ENCODE data around the gene MYO1E. TPM values are rescaled to one million over a fixed set of nuclear protein-coding genes. Genes with fewer than 3 reads are reported as not detected.
"Not testable (repeated sequence)": the region's sequence is repeated elsewhere in the genome, so short reads cannot be mapped to it uniquely, and the experiment has no call there.

Gene MYO1E
- total RNA-seq, result 29.9 TPM
- long read RNA-seq, full-length matches to known transcripts, result 2 of 10 reads
- long read RNA-seq, partial matches to known transcripts, result 5 of 10 reads
- long read RNA-seq, other reads (novel, unspliced or antisense), result 3 of 10 reads

GRCh38 chr15:59372352-59373211, at the start of gene MYO1E:
MYO1E (minus strand) TSS chr15:59372871; CDS start chr15:59372500, 371 bp downstream.
- DNase-seq, result peak; percentile 88
- peak; percentile 96 for ATAC-seq (ENCODE audit: poor library complexity)
- intact Hi-C loops (cut with DNase I), result loop anchor here (5.0 kb wide), 1 partner anchor 120 kb away; no protein-coding TSS in a partner anchor

- ATAC-seq (ENCODE audit: poor library complexity) (no peak), DNase-seq (no peak)
Measured at GRCh38 chr15:59420986-59421618, 48.4 kb upstream of the MYO1E start.

GRCh38 chr15:59420108-59420507, 47.4 kb upstream of the MYO1E start:
- intact Hi-C loops (cut with DNase I), result no loop called here
- DNase-seq (no peak), ATAC-seq (ENCODE audit: poor library complexity) (no peak)

More at GRCh38 chr15:59420986-59421618, 48.4 kb upstream of the MYO1E start:
- intact Hi-C loops (cut with DNase I), result no loop called here

- intact Hi-C loops (cut with DNase I), result no loop called here
- no peak for DNase-seq
- no peak for ATAC-seq (ENCODE audit: poor library complexity)
Measured at GRCh38 chr15:59419170-59419569, 46.5 kb upstream of the MYO1E start.

- no peak for ATAC-seq (ENCODE audit: poor library complexity)
- intact Hi-C loops (cut with DNase I), result no loop called here
- DNase-seq, result no peak
Measured at GRCh38 chr15:59416816-59417215, 44.1 kb upstream of the MYO1E start.

GRCh38 chr15:59413577-59413976, 40.9 kb upstream of the MYO1E start:
- ATAC-seq (ENCODE audit: poor library complexity), result no peak
- intact Hi-C loops (cut with DNase I), result no loop called here
- DNase-seq, result no peak

- no peak for DNase-seq
- no peak for ATAC-seq (ENCODE audit: poor library complexity)
- intact Hi-C loops (cut with DNase I), result no loop called here
Measured at GRCh38 chr15:59410391-59410896, 37.8 kb upstream of the MYO1E start.

GRCh38 chr15:59407946-59408345, 35.3 kb upstream of the MYO1E start:
- ATAC-seq (ENCODE audit: poor library complexity), result no peak

GRCh38 chr15:59406446-59406845, 33.8 kb upstream of the MYO1E start:
- ATAC-seq (ENCODE audit: poor library complexity) (no peak), DNase-seq (no peak)
- intact Hi-C loops (cut with DNase I), result no loop called here

More at GRCh38 chr15:59407946-59408345, 35.3 kb upstream of the MYO1E start:
- no peak for DNase-seq
- intact Hi-C loops (cut with DNase I), result no loop called here

GRCh38 chr15:59405079-59405478, 32.4 kb upstream of the MYO1E start:
- intact Hi-C loops (cut with DNase I), result no loop called here
- DNase-seq (no peak), ATAC-seq (ENCODE audit: poor library complexity) (no peak)

GRCh38 chr15:59401824-59402569, 29.3 kb upstream of the MYO1E start:
- DNase-seq, result no peak
- intact Hi-C loops (cut with DNase I), result no loop called here
- ATAC-seq (ENCODE audit: poor library complexity), result no peak

GRCh38 chr15:59401051-59401823, 28.6 kb upstream of the MYO1E start:
- ATAC-seq (ENCODE audit: poor library complexity); DNase-seq; intact Hi-C loops (cut with DNase I): not testable (repeated sequence)

- ATAC-seq (ENCODE audit: poor library complexity) (no peak), DNase-seq (no peak)
- intact Hi-C loops (cut with DNase I), result no loop called here
Measured at GRCh38 chr15:59400103-59400813, 27.6 kb upstream of the MYO1E start.

- peak; percentile 52 for ATAC-seq (ENCODE audit: poor library complexity)
- intact Hi-C loops (cut with DNase I), result no loop called here
- DNase-seq, result no peak
Measured at GRCh38 chr15:59399465-59400102, 26.9 kb upstream of the MYO1E start.

GRCh38 chr15:59398220-59398619, 25.5 kb upstream of the MYO1E start:
- no peak for ATAC-seq (ENCODE audit: poor library complexity)
- intact Hi-C loops (cut with DNase I), result no loop called here
- no peak for DNase-seq

- DNase-seq, result no peak
- intact Hi-C loops (cut with DNase I), result no loop called here
- no peak for ATAC-seq (ENCODE audit: poor library complexity)
Measured at GRCh38 chr15:59396679-59397078, 24.0 kb upstream of the MYO1E start.

GRCh38 chr15:59396211-59396610, 23.5 kb upstream of the MYO1E start:
- DNase-seq, result no peak
- ATAC-seq (ENCODE audit: poor library complexity), result no peak
- intact Hi-C loops (cut with DNase I), result no loop called here
